Vagina (tissue), 2 donors: Measurements from ENCODE around the gene LRRC36.

Experiments
- CTCF ChIP-seq, 3 experiments: fragments of 450-650 bp in 2 of 3; fragments of 200-600 bp in 1 of 3; sonication (generic) in 1 of 3; IDR thresholded peaks; one replicate each; pipeline ENCODE4 v1.5.1; 2017 to 2019; ENCODE audit warnings: antibody characterized with exemption in 3 of 3, mild to moderate bottlenecking in 2 of 3, moderate library complexity in 2 of 3
- POLR2A ChIP-seq, 2 donors: fragments of 450-650 bp; IDR thresholded peaks; one replicate each; pipeline ENCODE4 v1.6.1; 2017; ENCODE audit warnings: antibody characterized with exemption in 2 of 2, mild to moderate bottlenecking in 2 of 2, moderate library complexity in 2 of 2

GRCh38 chr16:67384778-67385510 lies 58.3 kb downstream of the LRRC36 start:
- TF ChIP-seq CTCF (IDR thresholded peaks at IDR 0.05) (no peak), POLR2A (IDR thresholded peaks at IDR 0.05) (no peak)
